Naive B cell (primary cell): ENCODE results near the gene OR5B3. TPM values are rescaled to one million over a fixed set of nuclear protein-coding genes. Genes with fewer than 3 reads are reported as not detected.
A peak's percentile ranks its signal among the peaks of the same experiment; 100 is the strongest.
"Not testable (repeated sequence)": the region's sequence is repeated elsewhere in the genome, so short reads cannot be mapped to it uniquely, and the experiment has no call there.

Source experiments
- ATAC-seq, 2 donors: fragments of 150-1000 bp; cut with Tn5 transposase; 2 replicates each; pipeline ENCODE4 v1.10.0; 2021; ENCODE audit warnings: low read depth in 2 of 2, mild to moderate bottlenecking in 2 of 2, moderate library complexity in 2 of 2
- DNase-seq: peaks from one replicate; pipeline ENCODE4 v3.0.0; 2022
- H3K27ac Mint-ChIP-seq, 6 donors: one replicate each; pipeline ENCODE4 v1.8.0; 2020 to 2022; ENCODE audit warnings: mild to moderate bottlenecking in 6 of 6, mixed read lengths in 6 of 6, moderate library complexity in 5 of 6, inconsistent platforms in 2 of 6
- H3K27me3 Mint-ChIP-seq, 3 donors: one replicate each; pipeline ENCODE4 v1.8.0; 2021 to 2022; ENCODE audit warnings: mixed read lengths in 3 of 3, mild to moderate bottlenecking in 1 of 3
- H3K36me3 Mint-ChIP-seq, 2 donors: one replicate each; pipeline ENCODE4 v1.8.0; 2020 to 2022; ENCODE audit warnings: mixed read lengths in 2 of 2, inconsistent platforms in 1 of 2, mild to moderate bottlenecking in 1 of 2
- H3K4me1 Mint-ChIP-seq, 3 donors: one replicate each; pipeline ENCODE4 v1.8.0; 2020 to 2022; ENCODE audit warnings: mixed read lengths in 3 of 3, inconsistent platforms in 1 of 3, mild to moderate bottlenecking in 1 of 3, moderate library complexity in 1 of 3
- H3K4me3 Mint-ChIP-seq, 8 donors: one replicate each; pipeline ENCODE4 v1.8.0; 2020 to 2022; ENCODE audit warnings: mild to moderate bottlenecking in 8 of 8, mixed read lengths in 8 of 8, moderate library complexity in 8 of 8, inconsistent platforms in 2 of 8
- H3K9me3 Mint-ChIP-seq, 7 donors: one replicate each; pipeline ENCODE4 v1.8.0; 2020 to 2022; ENCODE audit warnings: mixed read lengths in 7 of 7, mild to moderate bottlenecking in 5 of 7, inconsistent platforms in 2 of 7, moderate library complexity in 1 of 7
- polyA plus RNA-seq, 6 donors: library from polyadenylated mRNA; unstranded; fragments of 300-500 nt; fragmentation: Illumina TruSeq; gene quantifications; one replicate each; pipeline ENCODE4 v1.2.3, GENCODE V29; 2021; ENCODE audit warnings: low read depth in 6 of 6

The OR5B3 gene
- polyA plus RNA-seq = not detected

DNA sequence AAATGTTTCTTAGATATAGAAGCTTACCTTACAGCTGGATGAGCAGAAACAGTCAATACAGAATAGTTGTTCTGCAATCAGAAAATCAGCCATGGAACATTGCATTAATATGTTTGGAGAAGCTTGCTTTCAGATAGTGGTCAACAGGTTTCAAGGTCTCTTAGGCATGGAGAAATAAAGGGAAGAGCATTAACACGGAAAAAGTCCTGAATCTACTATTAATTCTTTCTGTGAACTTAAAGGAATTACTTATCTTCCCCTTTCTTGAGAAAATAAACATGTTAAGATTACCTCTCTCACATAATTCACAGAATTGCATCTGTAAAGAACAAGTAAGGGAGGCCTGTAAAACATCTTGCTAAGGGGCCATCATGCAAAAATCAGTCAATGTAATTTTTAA lies at the start of gene OR5B3:
OR5B3 (minus strand) TSS at position 101 of the 400 bp plus-strand sequence. CDS start 3,465 bp downstream, outside the sequence.
- Mint-ChIP-seq H3K36me3 (peaks cover 0 to 11% of the 10 kb centered on the region in 2 donors), H3K4me1 (no peaks in the 10 kb centered on the region), H3K9me3 (peaks cover 7 to 42% (median 36%) of the 10 kb centered on the region in 7 donors), H3K4me3 (no peak within 1 kb of the TSS), H3K27ac (no peak within 1 kb of the TSS), H3K27me3 (peaks cover 8 to 23% (median 10%) of the 10 kb centered on the region in 3 donors)
- ATAC-seq (no peak), DNase-seq (no peak)

- Mint-ChIP-seq H3K27ac (no peak overlapping the region), H3K36me3 (peaks cover 0 to 7% of the 10 kb centered on the region in 2 donors), H3K4me3 (no peak overlapping the region), H3K4me1 (no peaks in the 10 kb centered on the region), H3K27me3 (peaks cover 24 to 36% (median 28%) of the 10 kb centered on the region in 3 donors), H3K9me3 (peaks cover 0 to 34% (median 10%) of the 10 kb centered on the region in 7 donors)
- DNase-seq (no peak), ATAC-seq (no peak)
These were observed 44.9 kb upstream of the OR5B3 start for GRCh38 chr11:58451585-58451984.

- ATAC-seq (no peak), DNase-seq (no peak)
- Mint-ChIP-seq H3K27ac (no peak overlapping the region), H3K36me3 (peaks cover 7 to 19% of the 10 kb centered on the region in 2 donors), H3K4me1 (no peaks in the 10 kb centered on the region), H3K4me3 (peak overlapping the region in 1 of 8 donors; percentile 64), H3K27me3 (peaks cover 14 to 50% (median 37%) of the 10 kb centered on the region in 3 donors), H3K9me3 (peaks cover 4 to 54% (median 23%) of the 10 kb centered on the region in 7 donors)
These were observed 39.6 kb upstream of the OR5B3 start for GRCh38 chr11:58446294-58446693.

GRCh38 chr11:58444300-58444699 lies 37.6 kb upstream of the OR5B3 start:
- peaks cover 5 to 40% (median 20%) of the 10 kb centered on the region in 7 donors for H3K9me3 Mint-ChIP-seq
- H3K36me3 Mint-ChIP-seq = peaks cover 7 to 19% of the 10 kb centered on the region in 2 donors
- H3K4me1 Mint-ChIP-seq = no peaks in the 10 kb centered on the region
- H3K4me3 Mint-ChIP-seq = peak overlapping the region in 1 of 8 donors; percentile 55
- H3K27ac Mint-ChIP-seq = no peak overlapping the region
- no peak for DNase-seq
- peaks cover 13 to 50% (median 45%) of the 10 kb centered on the region in 3 donors for H3K27me3 Mint-ChIP-seq
- no peak for ATAC-seq

DNA sequence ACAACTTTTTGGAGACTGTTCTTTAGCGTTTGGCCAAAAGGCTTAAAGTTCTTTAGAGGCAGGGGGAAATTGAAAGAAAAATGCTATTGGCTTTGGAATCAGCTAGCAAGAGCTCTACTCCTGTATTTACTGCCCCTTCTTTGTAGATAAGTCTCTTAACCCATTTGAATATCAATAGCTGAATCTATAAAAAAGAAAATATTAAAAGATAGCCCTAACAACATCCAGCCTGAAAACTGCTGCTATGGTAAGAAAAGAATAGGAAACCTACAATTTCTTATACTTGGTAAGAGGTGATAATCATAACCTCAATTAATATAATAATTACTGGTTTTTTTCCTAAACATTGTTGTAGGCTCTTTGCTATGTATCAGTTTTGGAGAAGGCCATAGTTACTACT lies 35.5 kb upstream of the OR5B3 start, which contains the start of gene OR5B12:
OR5B12 (minus strand) TSS at position 101 of the 400 bp plus-strand sequence. CDS start 2,085 bp downstream, outside the sequence.
- DNase-seq (no peak), ATAC-seq (no peak)
- Mint-ChIP-seq H3K27me3 (peaks cover 7 to 44% (median 32%) of the 10 kb centered on the region in 3 donors), H3K9me3 (peaks cover 6 to 34% (median 16%) of the 10 kb centered on the region in 7 donors), H3K4me1 (no peaks in the 10 kb centered on the region), H3K36me3 (peaks cover 7 to 16% of the 10 kb centered on the region in 2 donors), H3K4me3 (no peak within 1 kb of the TSS), H3K27ac (no peak within 1 kb of the TSS)

GRCh38 chr11:58438486-58438885 lies 31.8 kb upstream of the OR5B3 start:
- Mint-ChIP-seq H3K4me1 (no peaks in the 10 kb centered on the region), H3K27me3 (peaks cover 0 to 25% (median 4%) of the 10 kb centered on the region in 3 donors), H3K9me3 (peaks cover 0 to 28% (median 12%) of the 10 kb centered on the region in 7 donors), H3K36me3 (no peaks in the 10 kb centered on the region), H3K4me3 (no peak overlapping the region), H3K27ac (no peak overlapping the region)
- ATAC-seq = no peak
- no peak for DNase-seq

DNA sequence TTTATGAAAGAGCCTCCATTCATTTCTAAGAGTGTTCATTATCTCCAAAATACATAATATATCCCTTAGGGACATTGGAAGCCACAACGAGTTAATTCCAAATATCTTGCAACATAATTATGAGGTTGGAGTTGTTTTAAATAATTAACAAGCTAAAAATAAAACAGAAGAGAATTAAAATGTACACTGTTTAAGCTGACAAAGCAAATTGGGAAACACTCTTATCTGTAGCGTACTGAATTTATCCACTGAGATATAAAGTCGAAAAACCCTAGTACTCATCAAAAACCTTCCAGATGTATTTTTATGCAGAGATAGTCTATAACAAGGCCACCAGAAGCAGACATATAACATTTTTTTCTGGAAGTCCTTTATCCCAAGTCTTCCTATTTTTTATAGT lies 27.5 kb upstream of the OR5B3 start:
- Mint-ChIP-seq H3K4me1 (no peaks in the 10 kb centered on the region), H3K27me3 (peaks cover 0 to 18% (median 8%) of the 10 kb centered on the region in 3 donors), H3K27ac (no peak overlapping the region), H3K36me3 (peaks cover 0 to under 1% of the 10 kb centered on the region in 2 donors), H3K4me3 (no peak overlapping the region), H3K9me3 (peaks cover under 1 to 43% (median 12%) of the 10 kb centered on the region in 7 donors)
- DNase-seq (no peak), ATAC-seq (no peak)

- Mint-ChIP-seq H3K27me3 (peaks cover 0 to 18% (median 13%) of the 10 kb centered on the region in 3 donors), H3K4me1 (no peaks in the 10 kb centered on the region), H3K27ac (no peak overlapping the region), H3K36me3 (peaks cover 0 to 6% of the 10 kb centered on the region in 2 donors), H3K9me3 (peaks cover 4 to 46% (median 17%) of the 10 kb centered on the region in 7 donors), H3K4me3 (no peak overlapping the region)
- no peak for DNase-seq
- ATAC-seq = peak; percentile 32 to 36
These were observed 27.0 kb upstream of the OR5B3 start for GRCh38 chr11:58433638-58434203.

DNA sequence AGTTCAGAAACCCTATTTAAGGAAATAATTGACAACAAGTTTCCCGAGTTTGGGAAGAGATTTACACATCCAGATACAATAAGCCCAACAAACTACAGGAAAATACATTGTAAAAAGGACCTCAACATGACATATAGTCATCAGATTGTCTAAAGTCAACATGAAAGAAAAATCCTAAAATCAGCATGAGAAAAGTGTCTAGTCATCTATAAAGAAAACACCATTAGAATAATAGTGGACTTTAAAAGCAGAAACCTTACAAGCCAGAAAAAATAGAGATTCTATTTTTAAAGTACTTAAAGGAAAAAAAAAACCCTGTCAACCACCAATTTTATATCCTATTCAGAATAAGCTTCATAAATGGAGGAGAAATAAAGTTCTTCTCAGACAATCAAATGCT lies 22.6 kb upstream of the OR5B3 start:
- Mint-ChIP-seq H3K27me3 (peaks cover 9 to 30% (median 28%) of the 10 kb centered on the region in 3 donors), H3K4me1 (no peaks in the 10 kb centered on the region), H3K27ac (no peak overlapping the region), H3K36me3 (peaks cover 0 to 16% of the 10 kb centered on the region in 2 donors), H3K4me3 (no peak overlapping the region), H3K9me3 (peaks cover 4 to 26% (median 10%) of the 10 kb centered on the region in 7 donors)
- ATAC-seq (no peak), DNase-seq (no peak)

GRCh38 chr11:58428021-58428420 lies 21.3 kb upstream of the OR5B3 start, which contains the start of gene OR5B2:
TSS of gene OR5B2 (minus strand) at chr11:58428121. CDS start at chr11:58423261, 4,860 bp downstream.
- DNase-seq (no peak), ATAC-seq (no peak)
- peak within 1 kb of the TSS in 1 of 6 donors; percentile 65 for H3K27ac Mint-ChIP-seq
- H3K9me3 Mint-ChIP-seq = peaks cover 4 to 26% (median 10%) of the 10 kb centered on the region in 7 donors
- H3K27me3 Mint-ChIP-seq = peaks cover 18 to 32% (median 31%) of the 10 kb centered on the region in 3 donors
- peaks cover 0 to 16% of the 10 kb centered on the region in 2 donors for H3K36me3 Mint-ChIP-seq
- no peaks in the 10 kb centered on the region for H3K4me1 Mint-ChIP-seq
- peak within 1 kb of the TSS in 1 of 8 donors; percentile 52 for H3K4me3 Mint-ChIP-seq

GRCh38 chr11:58399622-58400021 lies 7.1 kb downstream of the OR5B3 start:
- H3K9me3 Mint-ChIP-seq = peaks cover 3 to 15% (median 7%) of the 10 kb centered on the region in 7 donors
- not testable (repeated sequence) for H3K27ac Mint-ChIP-seq, H3K4me3 Mint-ChIP-seq

GRCh38 chr11:58395581-58395980 lies 11.1 kb downstream of the OR5B3 start:
- Mint-ChIP-seq H3K27ac (peak overlapping the region in 1 of 6 donors; percentile 6), H3K27me3 (peaks cover 0 to 20% (median 4%) of the 10 kb centered on the region in 3 donors), H3K9me3 (peaks cover 4 to 18% (median 10%) of the 10 kb centered on the region in 7 donors), H3K4me1 (peaks cover 0 to 4% (median 0%) of the 10 kb centered on the region in 3 donors), H3K36me3 (peaks cover 0 to 11% of the 10 kb centered on the region in 2 donors), H3K4me3 (peak overlapping the region in 1 of 8 donors; percentile 2)
- ATAC-seq = no peak
- no peak for DNase-seq

More at GRCh38 chr11:58399622-58400021, 7.1 kb downstream of the OR5B3 start:
- not testable (repeated sequence) for DNase-seq, H3K4me1 Mint-ChIP-seq, ATAC-seq, H3K36me3 Mint-ChIP-seq
- H3K27me3 Mint-ChIP-seq = peaks cover 0 to 25% (median 16%) of the 10 kb centered on the region in 3 donors

DNA sequence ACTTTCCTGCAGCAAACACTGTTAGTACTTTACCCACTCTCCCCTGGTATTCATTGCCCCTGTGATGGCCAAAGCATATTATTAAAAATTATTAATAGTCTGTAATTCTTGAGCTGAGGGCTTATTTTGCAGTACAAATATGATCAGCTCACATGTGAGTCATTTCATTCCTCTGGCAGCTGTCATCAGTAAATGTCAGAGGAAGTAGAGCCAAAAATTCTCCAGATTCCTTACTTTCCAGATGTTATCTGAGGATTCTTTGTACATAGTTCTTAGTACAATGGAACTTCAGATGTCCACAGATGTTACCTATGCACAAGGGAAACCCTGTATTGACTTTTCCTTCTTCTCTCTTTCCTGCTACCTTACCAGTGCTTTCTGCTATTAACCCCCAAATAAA lies 12.5 kb downstream of the OR5B3 start:
- no peak overlapping the region for H3K27ac Mint-ChIP-seq
- DNase-seq = no peak
- H3K36me3 Mint-ChIP-seq = peaks cover 0 to 11% of the 10 kb centered on the region in 2 donors
- peaks cover 4 to 18% (median 10%) of the 10 kb centered on the region in 7 donors for H3K9me3 Mint-ChIP-seq
- peaks cover 0 to 4% (median 0%) of the 10 kb centered on the region in 3 donors for H3K4me1 Mint-ChIP-seq
- H3K4me3 Mint-ChIP-seq = no peak overlapping the region
- no peak for ATAC-seq
- H3K27me3 Mint-ChIP-seq = peaks cover 0 to 20% (median 0%) of the 10 kb centered on the region in 3 donors
